ENCODE data around the gene TPCN1.

DNA sequence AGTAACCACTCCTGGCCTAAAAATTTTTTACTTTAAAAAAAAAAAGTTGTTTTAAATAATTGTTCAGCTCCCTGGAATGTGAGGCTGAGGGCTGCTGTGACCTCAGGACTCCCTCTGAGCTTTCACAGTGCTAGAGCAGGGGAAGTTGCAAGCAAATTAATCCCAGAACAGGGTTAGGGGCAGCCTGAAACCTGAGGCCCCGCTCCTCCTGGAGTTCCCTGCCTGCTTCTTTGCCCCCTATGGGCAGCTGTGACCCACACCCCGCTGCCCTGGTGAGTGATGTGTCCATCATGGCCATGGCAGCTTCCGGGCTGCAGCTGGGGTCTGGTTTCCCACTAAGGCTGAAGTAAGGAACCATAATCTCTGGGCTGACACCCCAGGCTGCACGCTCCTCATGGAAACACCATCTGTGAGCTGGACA is 26.3 kb upstream of the TPCN1 start:
- TF ChIP-seq CTCF (conservative IDR thresholded peaks at IDR 0.05) (no peak), EZH2 (IDR thresholded peaks at IDR 0.05; ENCODE audit: low read depth) (no peak)

All from PC-9 (cell line).